Prostate gland (tissue), 2 donors: ENCODE measurements around the gene GRK1. TPM values are rescaled to one million over a fixed set of nuclear protein-coding genes. Genes with fewer than 3 reads are reported as not detected.

Experiments used
- DNase-seq: peaks from one replicate; pipeline ENCODE4 v3.0.0-alpha.2; 2019; ENCODE audit warnings: low spot score
- H3K27ac ChIP-seq, 2 donors: fragments of 200-600 bp; sonication (generic); 2 replicates each; pipeline ENCODE4 v1.5.1; 2017 to 2019
- H3K27me3 ChIP-seq: fragments of 200-600 bp; sonication (generic); replicated peaks from 2 replicates; pipeline ENCODE4 v1.5.1; 2019; ENCODE audit not compliant: insufficient read depth
- H3K36me3 ChIP-seq, 2 donors: fragments of 200-600 bp; sonication (generic); 1 replicate in 1 of 2; 2 replicates in 1 of 2; pipeline versions ENCODE4 v1.5.1 to v1.8.1; 2017 to 2019
- H3K4me1 ChIP-seq: fragments of 200-600 bp; sonication (generic); replicated peaks from 2 replicates; pipeline ENCODE4 v1.5.1; 2019
- H3K4me3 ChIP-seq, 2 donors: fragments of 200-600 bp; sonication (generic); 2 replicates each; pipeline ENCODE4 v1.5.1; 2017 to 2019
- H3K9me3 ChIP-seq: fragments of 200-600 bp; sonication (generic); 2 replicates; pipeline ENCODE4 v1.5.1; 2017
- CTCF ChIP-seq, 4 experiments: fragments of 200-600 bp in 2 of 4; fragments of 450-650 bp in 2 of 4; sonication (generic) in 2 of 4; IDR thresholded peaks; 1 replicate in 3 of 4; 2 replicates in 1 of 4; pipeline ENCODE4 v1.5.1; 2016 to 2019; ENCODE audit warnings: antibody characterized with exemption in 4 of 4, mild to moderate bottlenecking in 2 of 4, moderate library complexity in 2 of 4
- POLR2A ChIP-seq: fragments of 450-650 bp; IDR thresholded peaks from one replicate; pipeline ENCODE4 v1.6.1; 2016; ENCODE audit warnings: antibody characterized with exemption, mild to moderate bottlenecking
- POLR2AphosphoS5 ChIP-seq: sonication (generic); formaldehyde crosslinking; IDR thresholded peaks from one replicate; pipeline ENCODE4 v1.6.1; 2017; ENCODE audit warnings: antibody characterized with exemption
- whole genome bisulfite sequencing: methylation state at CpG from one replicate; pipeline ENCODE4 v1.1.5; 2018; 5-methylcytosine and 5-hydroxymethylcytosine counted together
- intact Hi-C: fragments of 100-400 bp; cut with DNase I; formaldehyde crosslinking; loops from one replicate; pipeline ENCODE4 v1.14.2; 2022
- total RNA-seq, 2 donors: library from RNA; depleted of rRNA; stranded (reverse); fragments of >200 nt; gene quantifications; one replicate each; pipeline ENCODE4 v1.1.0, GENCODE V29; 2016

The GRK1 gene
- total RNA-seq: under 1 TPM in 1 of 2 donors, not detected in 1; 0.23 TPM

- intact Hi-C loops: no loop called here
- no peak for DNase-seq
- Histone ChIP-seq H3K27me3 (no peaks in the 10 kb centered on the region), H3K36me3 (no peaks in the 10 kb centered on the region), H3K9me3 (no peaks in the 10 kb centered on the region), H3K27ac (no peak within 1 kb of the TSS), H3K4me3 (no peak within 1 kb of the TSS), H3K4me1 (no peaks in the 10 kb centered on the region)
- WGBS: 88% methylated on average over 23 of the region's 32 CpGs
- TF ChIP-seq POLR2A (no peak), POLR2AphosphoS5 (no peak), CTCF (IDR thresholded peaks at IDR 0.05) (no peak)
Observed at GRCh38 chr13:113666951-113667701, at the start of gene GRK1. GRK1 (plus strand) TSS chr13:113667219; CDS start chr13:113667387, 168 bp downstream.

- Histone ChIP-seq H3K4me1 (no peaks in the 10 kb centered on the region), H3K4me3 (no peak overlapping the region), H3K27me3 (no peaks in the 10 kb centered on the region), H3K36me3 (no peaks in the 10 kb centered on the region), H3K27ac (no peak overlapping the region), H3K9me3 (no peaks in the 10 kb centered on the region)
- no peak for DNase-seq
- no peak for TF ChIP-seq CTCF (IDR thresholded peaks at IDR 0.05)
- no peak for TF ChIP-seq POLR2A
- TF ChIP-seq POLR2AphosphoS5: no peak
- intact Hi-C loops: no loop called here
- 95% methylated on average over 5 of the region's 5 CpGs for WGBS
Observed at GRCh38 chr13:113617961-113618360, 49.1 kb upstream of the GRK1 start.

GRCh38 chr13:113618455-113618854 lies 48.6 kb upstream of the GRK1 start:
- no peak for DNase-seq
- TF ChIP-seq POLR2AphosphoS5 (no peak), CTCF (IDR thresholded peaks at IDR 0.05) (no peak), POLR2A (no peak)

GRCh38 chr13:113620036-113620796 lies 46.8 kb upstream of the GRK1 start:
- TF ChIP-seq POLR2A (no peak), CTCF (IDR thresholded peaks at IDR 0.05) (no peak), POLR2AphosphoS5 (no peak)
- Histone ChIP-seq H3K27me3 (no peaks in the 10 kb centered on the region), H3K27ac (no peak overlapping the region), H3K4me1 (no peaks in the 10 kb centered on the region), H3K4me3 (no peak overlapping the region), H3K36me3 (no peaks in the 10 kb centered on the region), H3K9me3 (no peaks in the 10 kb centered on the region)
- 72% methylated on average over 15 of the region's 15 CpGs for WGBS
- DNase-seq: no peak
- intact Hi-C loops: loop anchor here (5.0 kb wide), 1 partner anchor 327 kb away; no protein-coding TSS in a partner anchor

More at GRCh38 chr13:113618455-113618854, 48.6 kb upstream of the GRK1 start:
- H3K4me1 ChIP-seq: no peaks in the 10 kb centered on the region
- no peak overlapping the region for H3K4me3 ChIP-seq
- no peak overlapping the region for H3K27ac ChIP-seq
- 96% methylated on average over 7 of the region's 7 CpGs for WGBS
- intact Hi-C loops: no loop called here
- no peaks in the 10 kb centered on the region for H3K27me3 ChIP-seq
- no peaks in the 10 kb centered on the region for H3K36me3 ChIP-seq
- no peaks in the 10 kb centered on the region for H3K9me3 ChIP-seq
